GM06990 (cell line): ENCODE results near the gene SYNRG.

Source experiments
- DNase-seq: peaks from one replicate; pipeline ENCODE4 v3.0.0-alpha.2; 2011; ENCODE audit not compliant: insufficient read length; ENCODE audit errors: extremely low read depth
- H3K27me3 ChIP-seq: replicated peaks from 2 replicates; pipeline ENCODE4 v1.6.0; 2011; ENCODE audit warnings: low read length; ENCODE audit not compliant: control insufficient read depth, insufficient read depth
- H3K36me3 ChIP-seq: 2 replicates; pipeline ENCODE4 v1.5.1; 2011; ENCODE audit warnings: low read length; ENCODE audit not compliant: control insufficient read depth, insufficient read depth
- H3K4me3 ChIP-seq: replicated peaks from 2 replicates; pipeline ENCODE4 v1.5.1; 2011; ENCODE audit warnings: low read depth, mild to moderate bottlenecking, control low read depth, low read length
- TF ChIP-seq, protein P1 (sequence below): IDR thresholded peaks from 2 replicates; pipeline ENCODE4 v1.5.1; 2011; ENCODE audit warnings: low read length, control low read depth, mild to moderate bottlenecking, inconsistent platforms; ENCODE audit not compliant: insufficient read depth, poor library complexity, severe bottlenecking

SYNRG gene

DNA sequence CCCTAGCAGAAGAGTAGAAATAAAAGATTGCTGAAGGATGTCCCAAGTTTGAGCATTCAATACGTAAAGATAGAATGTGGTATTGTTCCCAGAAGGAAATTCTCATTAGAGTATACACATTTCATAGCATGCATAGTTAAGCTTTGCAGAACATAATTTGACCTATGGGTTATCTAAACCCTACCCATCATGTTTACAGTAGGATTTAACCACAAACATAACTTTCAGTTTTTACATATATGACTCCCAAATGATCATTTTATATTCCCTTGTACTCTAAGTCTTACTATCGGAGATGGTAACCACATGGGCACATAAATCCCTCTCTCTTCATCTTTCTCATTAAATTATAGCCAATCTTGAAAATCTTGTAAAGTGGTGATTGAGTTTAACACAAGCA, 50.9 kb downstream of the SYNRG start:
- DNase-seq = no peak
- Histone ChIP-seq H3K36me3 (peaks cover 7% of the 10 kb centered on the region), H3K27me3 (no peaks in the 10 kb centered on the region), H3K4me3 (no peak overlapping the region)
- TF ChIP-seq, protein P1, sequence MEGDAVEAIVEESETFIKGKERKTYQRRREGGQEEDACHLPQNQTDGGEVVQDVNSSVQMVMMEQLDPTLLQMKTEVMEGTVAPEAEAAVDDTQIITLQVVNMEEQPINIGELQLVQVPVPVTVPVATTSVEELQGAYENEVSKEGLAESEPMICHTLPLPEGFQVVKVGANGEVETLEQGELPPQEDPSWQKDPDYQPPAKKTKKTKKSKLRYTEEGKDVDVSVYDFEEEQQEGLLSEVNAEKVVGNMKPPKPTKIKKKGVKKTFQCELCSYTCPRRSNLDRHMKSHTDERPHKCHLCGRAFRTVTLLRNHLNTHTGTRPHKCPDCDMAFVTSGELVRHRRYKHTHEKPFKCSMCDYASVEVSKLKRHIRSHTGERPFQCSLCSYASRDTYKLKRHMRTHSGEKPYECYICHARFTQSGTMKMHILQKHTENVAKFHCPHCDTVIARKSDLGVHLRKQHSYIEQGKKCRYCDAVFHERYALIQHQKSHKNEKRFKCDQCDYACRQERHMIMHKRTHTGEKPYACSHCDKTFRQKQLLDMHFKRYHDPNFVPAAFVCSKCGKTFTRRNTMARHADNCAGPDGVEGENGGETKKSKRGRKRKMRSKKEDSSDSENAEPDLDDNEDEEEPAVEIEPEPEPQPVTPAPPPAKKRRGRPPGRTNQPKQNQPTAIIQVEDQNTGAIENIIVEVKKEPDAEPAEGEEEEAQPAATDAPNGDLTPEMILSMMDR = no peak

DNA sequence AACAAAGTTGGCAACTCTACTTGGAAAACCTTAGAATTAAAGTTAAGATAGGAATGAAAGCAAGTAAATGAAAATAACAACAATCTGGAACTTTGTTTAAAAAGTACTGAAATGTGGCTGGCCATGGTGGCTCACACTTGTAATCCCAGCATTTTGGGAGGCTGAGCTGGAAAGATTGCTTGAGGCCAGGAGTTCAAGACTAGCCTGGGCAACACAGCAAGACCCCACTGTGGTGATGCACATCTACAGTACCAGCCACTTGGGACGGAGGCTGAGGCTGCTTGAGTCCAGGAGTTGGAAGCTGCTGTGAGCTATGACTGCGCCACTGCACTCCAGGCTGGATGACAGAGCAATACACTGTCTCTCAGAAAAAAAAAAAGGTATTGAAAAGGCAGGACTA, 51.7 kb downstream of the SYNRG start:
- TF ChIP-seq, protein P1 = no peak
- Histone ChIP-seq H3K27me3 (no peaks in the 10 kb centered on the region), H3K36me3 (peaks cover 11% of the 10 kb centered on the region), H3K4me3 (no peak overlapping the region)
- no peak for DNase-seq

GRCh38 chr17:37555386-37555785, 53.8 kb downstream of the SYNRG start:
- Histone ChIP-seq H3K27me3 (no peaks in the 10 kb centered on the region), H3K4me3 (no peak overlapping the region), H3K36me3 (peaks cover 13% of the 10 kb centered on the region)
- TF ChIP-seq, protein P1 = no peak
- DNase-seq = no peak

DNA sequence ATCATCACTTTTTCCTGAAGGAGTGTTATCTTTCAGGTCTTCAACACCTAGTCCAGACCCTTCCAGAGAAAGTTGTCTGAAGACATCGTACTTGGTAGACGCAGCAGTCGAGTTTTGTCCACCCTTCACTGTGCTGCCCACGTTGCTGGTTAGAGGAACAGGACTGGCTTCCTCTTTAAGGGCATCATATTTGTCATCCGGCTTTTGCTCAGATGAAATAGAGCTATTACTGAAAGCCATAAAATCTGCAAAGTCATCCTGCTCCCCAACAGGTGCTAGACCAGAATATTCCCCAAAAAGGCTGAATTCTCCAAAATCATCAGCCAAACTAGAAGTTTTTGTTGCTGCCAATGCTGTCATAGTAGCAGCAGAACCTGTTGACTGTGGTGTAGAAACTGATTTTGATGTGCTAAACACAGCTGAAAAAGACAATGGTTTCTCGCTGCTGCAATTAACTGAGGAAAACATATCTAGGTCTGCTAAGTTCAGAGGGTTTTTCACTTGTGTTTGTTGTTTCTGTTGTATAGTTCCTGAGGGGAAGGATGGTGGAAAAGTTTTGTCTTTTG, 55.7 kb downstream of the SYNRG start:
- DNase-seq = no peak
- TF ChIP-seq, protein P1 = no peak
- H3K4me3 ChIP-seq = no peak overlapping the region
- peaks cover 15% of the 10 kb centered on the region for H3K36me3 ChIP-seq
- no peaks in the 10 kb centered on the region for H3K27me3 ChIP-seq

GRCh38 chr17:37551788-37552187, 57.4 kb downstream of the SYNRG start:
- TF ChIP-seq, protein P1 = no peak
- Histone ChIP-seq H3K27me3 (no peaks in the 10 kb centered on the region), H3K4me3 (no peak overlapping the region), H3K36me3 (peaks cover 11% of the 10 kb centered on the region)
- no peak for DNase-seq

DNA sequence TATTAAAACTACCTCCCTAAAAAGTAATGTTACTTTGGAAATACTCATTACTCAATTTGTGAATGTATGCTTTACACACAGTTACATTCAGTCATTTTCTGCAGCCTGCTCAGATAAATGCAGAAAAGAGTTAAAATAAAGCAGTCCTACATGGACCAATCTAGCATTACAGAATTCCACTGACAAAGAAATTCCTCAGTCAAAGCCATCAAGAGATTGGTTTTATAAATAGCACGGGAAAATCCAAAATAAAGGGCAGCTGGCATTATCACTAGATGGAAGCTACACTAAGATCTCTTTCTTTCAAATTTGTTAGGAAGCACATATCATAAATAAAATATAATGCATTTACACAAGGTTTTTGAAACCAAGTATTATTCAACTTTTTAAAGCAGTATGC, 61.2 kb downstream of the SYNRG start:
- Histone ChIP-seq H3K4me3 (no peak overlapping the region), H3K27me3 (no peaks in the 10 kb centered on the region), H3K36me3 (peaks cover 6% of the 10 kb centered on the region)
- no peak for DNase-seq
- TF ChIP-seq, protein P1 = no peak
